GM12878 (cell line): ENCODE measurements around the gene SMIM5.

Experiments used
- BHLHE40 ChIP-seq, 2 experiments: fragments of 450-650 bp in 1 of 2; IDR thresholded peaks; 2 replicates each; pipeline ENCODE4 v1.6.1; 2011 to 2017; ENCODE audit warnings: low read depth in 2 of 2, borderline replicate concordance in 1 of 2, improper control_type of control experiment in 1 of 2, low read length in 1 of 2, mild to moderate bottlenecking in 1 of 2
- CBX5 ChIP-seq: sonication (generic); IDR thresholded peaks from 2 replicates; pipeline ENCODE4 v1.6.1; 2016; ENCODE audit warnings: low read depth, moderate library complexity, mild to moderate bottlenecking, inconsistent platforms
- ELK1 ChIP-seq: IDR thresholded peaks from 2 replicates; pipeline ENCODE4 v1.6.1; 2012; ENCODE audit warnings: low read depth, low read length, improper control_type of control experiment
- MTA3 ChIP-seq: IDR thresholded peaks from 2 replicates; pipeline ENCODE4 v1.6.1; 2012; ENCODE audit warnings: low read length, inconsistent platforms, borderline replicate concordance
- MXI1 ChIP-seq: fragments of 150-350 bp; IDR thresholded peaks from 2 replicates; pipeline ENCODE4 v1.6.1; 2011; ENCODE audit warnings: low read depth, mild to moderate bottlenecking, inconsistent platforms, low read length, improper control_type of control experiment
- ZNF274 ChIP-seq: IDR thresholded peaks from one replicate; pipeline ENCODE4 v1.8.0; 2011; ENCODE audit not compliant: insufficient read length, insufficient read depth
- TF ChIP-seq, protein P1 (sequence below): IDR thresholded peaks from 2 replicates; pipeline ENCODE4 v1.6.1; 2012; ENCODE audit warnings: low read depth, low read length, improper control_type of control experiment

DNA sequence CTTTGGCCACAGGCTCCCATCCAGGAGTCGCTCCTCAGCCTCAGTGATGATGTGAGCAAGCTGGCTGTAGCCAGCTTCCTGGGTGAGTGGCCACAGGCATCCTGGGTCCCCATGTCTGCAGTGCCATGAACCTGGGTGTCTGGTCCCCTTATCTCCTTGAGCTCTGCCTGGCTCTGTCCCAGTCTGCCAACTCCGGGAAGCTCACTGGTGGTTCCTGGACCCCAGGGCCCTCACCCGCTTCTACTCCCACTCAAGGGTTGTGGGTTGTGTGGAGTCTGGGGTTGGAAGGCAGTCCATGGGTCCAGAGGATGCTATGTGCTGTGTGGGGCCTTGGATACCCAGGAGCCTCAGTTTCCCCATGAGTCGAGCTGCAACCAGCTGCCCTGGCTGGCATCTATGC is 11.7 kb upstream of the SMIM5 start:
- no peak for TF ChIP-seq ZNF274
- TF ChIP-seq, protein P1, sequence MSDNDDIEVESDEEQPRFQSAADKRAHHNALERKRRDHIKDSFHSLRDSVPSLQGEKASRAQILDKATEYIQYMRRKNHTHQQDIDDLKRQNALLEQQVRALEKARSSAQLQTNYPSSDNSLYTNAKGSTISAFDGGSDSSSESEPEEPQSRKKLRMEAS = no peak
- no peak for TF ChIP-seq MTA3
- no peak for TF ChIP-seq BHLHE40 (IDR thresholded peaks at IDR 0.05; ENCODE audit: borderline replicate concordance in 1 of 2, low read depth in 2 of 2, low read length in 1 of 2)
- TF ChIP-seq ELK1 = no peak
- TF ChIP-seq MXI1 = no peak
- TF ChIP-seq CBX5 = no peak
